GM19035 (cell line): Measurements from ENCODE around the gene TDRD9.

Source experiments
- ATAC-seq: cut with Tn5 transposase; IDR thresholded peaks from one replicate; pipeline ENCODE4 v1.9.1; 2021; ENCODE audit not compliant: unreplicated experiment

The TDRD9 gene

DNA sequence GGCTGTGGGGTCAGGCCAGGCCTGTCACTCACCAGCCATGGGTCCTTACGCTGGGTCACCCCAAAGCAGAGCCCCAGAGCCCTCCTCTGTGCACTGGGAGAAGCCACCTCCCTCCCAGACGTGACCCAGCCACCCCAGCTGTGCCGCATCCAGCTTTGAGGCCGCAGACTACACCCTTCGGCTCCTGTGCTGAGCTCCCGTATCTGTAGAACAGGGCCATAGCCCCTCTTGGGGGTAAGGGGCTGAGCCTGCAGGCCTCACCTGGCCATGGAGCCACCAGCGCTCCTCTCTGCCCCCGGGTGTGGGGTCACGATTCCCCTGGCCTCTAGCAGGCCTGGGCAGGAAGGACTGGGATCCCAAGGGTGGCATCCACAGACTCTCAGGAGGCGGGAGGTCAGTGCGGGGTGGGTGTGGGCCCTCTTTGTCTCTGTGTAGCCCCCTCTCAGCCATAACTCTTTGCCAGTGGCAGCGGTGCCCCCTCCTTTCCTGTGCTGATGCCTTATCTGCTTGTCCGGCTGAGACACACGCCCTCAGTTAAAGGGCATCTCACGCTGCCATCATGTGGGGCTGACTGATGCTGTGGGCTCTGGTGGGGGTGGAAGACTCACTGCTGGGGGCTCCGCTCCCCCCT is 173.5 kb downstream of the TDRD9 start:
- ATAC-seq: no peak
